GM18502 (cell line): ENCODE measurements around the gene HS6ST1.

ENCODE experiments used
- ATAC-seq: cut with Tn5 transposase; IDR thresholded peaks from one replicate; pipeline ENCODE4 v1.9.1; 2021; ENCODE audit warnings: mild to moderate bottlenecking; ENCODE audit not compliant: unreplicated experiment, poor library complexity

The HS6ST1 gene

GRCh38 chr2:128285329-128285931 is 33.2 kb downstream of the HS6ST1 start:
- no peak for ATAC-seq

DNA sequence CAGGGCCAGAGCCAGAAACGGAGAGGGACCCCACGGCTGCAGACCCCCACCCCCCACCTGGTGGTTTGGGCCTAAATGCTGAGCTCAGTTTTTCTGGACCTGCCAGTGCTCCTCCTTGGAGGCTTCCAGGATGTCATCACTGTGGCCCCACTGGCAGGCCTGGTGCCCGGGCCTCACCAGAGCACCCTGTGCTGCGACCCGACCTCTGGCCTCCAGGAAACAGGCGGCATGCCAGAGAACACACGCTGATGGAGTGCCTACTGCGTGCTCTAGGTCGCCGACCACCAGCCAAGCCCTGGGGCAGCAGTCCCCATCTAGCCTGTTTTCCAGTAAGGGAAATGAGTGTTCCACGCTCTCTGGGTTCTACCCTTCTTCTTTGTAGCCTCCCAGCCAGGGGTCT is 33.8 kb downstream of the HS6ST1 start:
- no peak for ATAC-seq

DNA sequence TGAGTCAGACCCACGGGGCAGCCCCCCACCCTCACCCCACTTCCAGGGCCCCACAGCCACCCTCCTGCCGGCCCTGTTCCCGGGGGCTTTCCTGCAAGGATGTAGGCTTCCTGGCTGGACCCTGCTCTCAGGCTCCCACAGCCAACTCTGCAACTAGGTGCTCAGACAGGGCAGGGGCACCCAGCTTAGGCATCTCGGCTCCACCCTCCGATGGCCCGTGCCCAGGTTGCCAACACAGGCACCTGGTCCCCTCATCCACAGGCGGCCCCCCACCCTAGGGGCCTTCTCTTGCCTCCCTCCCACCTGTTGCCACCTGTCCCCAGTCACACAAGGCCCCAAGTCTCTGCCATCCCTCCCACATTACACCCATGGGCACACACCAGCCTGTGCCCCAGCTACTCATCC is 34.6 kb downstream of the HS6ST1 start:
- no peak for ATAC-seq

DNA sequence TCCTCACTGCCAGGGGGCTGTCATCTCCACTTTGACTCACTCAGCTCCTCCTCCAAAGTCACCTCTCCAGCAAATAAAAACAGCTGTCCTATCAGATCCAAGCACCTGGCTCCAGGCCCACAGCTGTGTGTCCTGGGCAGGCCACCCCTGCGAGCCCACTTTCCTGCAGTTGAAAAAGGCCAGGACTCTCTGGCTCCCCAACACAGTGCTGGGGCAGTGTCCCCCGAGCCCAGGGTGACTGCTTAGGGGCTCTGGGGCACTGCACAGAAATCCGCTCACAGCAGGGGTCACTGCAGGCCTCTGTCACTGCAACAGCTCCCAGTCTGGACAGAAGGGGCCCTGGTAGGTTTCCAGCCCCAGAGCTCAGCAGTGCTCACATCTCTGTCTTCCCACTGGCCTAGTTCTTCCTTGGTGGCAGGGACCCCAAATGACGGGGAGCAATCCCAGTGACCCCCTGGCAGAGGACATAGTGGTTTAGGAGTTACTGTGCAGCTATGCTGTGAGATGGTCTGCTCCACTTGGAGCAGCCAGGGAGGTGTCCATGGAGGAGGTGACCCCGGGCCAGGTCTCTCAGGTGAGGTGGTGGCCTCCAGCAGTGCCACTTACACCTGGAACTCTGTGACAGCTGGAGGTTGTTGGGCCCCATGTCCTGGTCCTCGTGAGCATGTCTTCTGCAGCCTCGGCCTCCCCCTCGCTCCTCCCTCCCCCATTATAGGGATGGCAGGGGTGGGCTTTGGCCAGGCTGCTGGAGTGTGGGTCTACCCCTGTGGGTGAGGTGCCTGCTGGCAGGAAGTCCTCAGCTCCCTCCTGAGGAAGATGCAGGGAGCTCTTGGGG is 35.5 kb downstream of the HS6ST1 start:
- no peak for ATAC-seq

GRCh38 chr2:128282246-128282975 is 36.3 kb downstream of the HS6ST1 start:
- no peak for ATAC-seq

DNA sequence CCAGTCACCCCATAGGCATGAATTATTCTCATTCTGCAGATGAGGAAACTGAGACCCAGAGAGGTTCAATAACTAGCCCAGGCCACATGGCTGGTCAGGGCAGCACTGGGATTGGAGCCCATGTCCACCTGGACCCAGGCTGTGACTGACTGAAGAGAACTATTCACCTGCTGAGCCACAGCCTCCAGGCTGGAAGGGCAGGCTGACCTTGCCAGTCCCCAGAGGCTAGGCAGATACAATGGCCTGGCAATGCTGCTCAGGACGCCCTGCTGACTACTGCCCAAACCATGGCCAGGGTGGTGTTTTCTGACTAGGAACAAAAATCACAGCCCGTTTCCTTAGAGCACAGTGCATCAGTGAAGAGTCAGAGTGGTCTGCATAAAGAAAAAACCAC is 36.8 kb downstream of the HS6ST1 start:
- no peak for ATAC-seq

- ATAC-seq, result no peak
Measured at GRCh38 chr2:128280901-128281321, 37.8 kb downstream of the HS6ST1 start.

DNA sequence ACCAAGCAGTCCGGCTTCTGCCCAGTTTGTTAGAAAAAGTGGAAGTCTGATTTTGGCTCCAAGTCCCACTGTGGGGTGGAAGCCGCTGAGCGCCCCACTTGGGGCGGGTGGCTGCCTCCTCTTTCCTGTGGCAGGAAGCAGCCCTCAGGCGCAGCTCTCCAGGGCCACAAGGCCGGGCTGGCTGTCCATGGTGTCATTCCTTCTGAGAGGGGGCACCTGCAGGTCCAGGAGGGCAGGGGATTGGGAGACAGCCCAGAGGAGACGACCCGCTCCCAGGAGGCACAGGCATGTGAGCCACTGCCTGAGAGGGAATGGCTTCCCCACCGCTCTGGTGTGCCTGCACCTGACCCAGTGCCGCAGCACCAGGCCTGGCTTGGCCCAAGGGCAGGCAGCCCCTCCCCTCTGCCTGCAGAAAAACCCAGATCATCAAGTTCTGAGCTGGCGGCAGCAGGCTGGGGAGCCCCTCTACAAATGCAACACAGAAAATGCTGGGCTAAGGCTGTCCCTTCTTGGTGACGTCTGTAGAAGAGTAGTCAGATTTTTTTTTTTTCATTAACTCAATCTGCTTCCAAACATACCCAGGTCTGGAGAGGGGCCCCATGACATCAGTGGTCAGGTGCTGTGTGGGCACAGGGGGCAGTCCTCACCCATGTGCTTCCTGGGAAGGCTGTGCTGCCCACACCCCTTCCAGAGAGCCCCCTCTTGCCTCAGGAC is 38.4 kb downstream of the HS6ST1 start:
- no peak for ATAC-seq

- no peak for ATAC-seq
Measured at GRCh38 chr2:128279786-128280157, 38.9 kb downstream of the HS6ST1 start.

DNA sequence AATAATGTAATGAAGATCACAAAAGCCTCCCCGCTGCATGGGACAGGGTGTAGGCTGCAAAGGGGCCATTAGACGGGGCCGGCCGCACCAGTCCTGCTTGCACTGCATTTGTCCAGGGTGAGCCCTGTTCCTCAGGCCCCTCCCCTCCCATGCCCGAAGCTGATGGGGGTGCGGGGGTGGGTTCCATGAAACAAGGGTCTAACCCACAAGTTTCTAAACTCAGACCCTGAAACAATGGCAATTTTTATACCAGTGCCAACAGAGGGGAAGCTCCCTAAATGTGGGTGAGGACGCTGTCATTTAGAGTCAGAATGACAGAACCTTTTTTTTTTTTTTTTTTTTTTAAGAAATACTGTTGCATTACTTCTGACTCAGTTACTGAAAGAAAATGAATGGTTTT is 39.7 kb downstream of the HS6ST1 start:
- ATAC-seq, result no peak

GRCh38 chr2:128277961-128278681 is 40.5 kb downstream of the HS6ST1 start:
- no peak for ATAC-seq

DNA sequence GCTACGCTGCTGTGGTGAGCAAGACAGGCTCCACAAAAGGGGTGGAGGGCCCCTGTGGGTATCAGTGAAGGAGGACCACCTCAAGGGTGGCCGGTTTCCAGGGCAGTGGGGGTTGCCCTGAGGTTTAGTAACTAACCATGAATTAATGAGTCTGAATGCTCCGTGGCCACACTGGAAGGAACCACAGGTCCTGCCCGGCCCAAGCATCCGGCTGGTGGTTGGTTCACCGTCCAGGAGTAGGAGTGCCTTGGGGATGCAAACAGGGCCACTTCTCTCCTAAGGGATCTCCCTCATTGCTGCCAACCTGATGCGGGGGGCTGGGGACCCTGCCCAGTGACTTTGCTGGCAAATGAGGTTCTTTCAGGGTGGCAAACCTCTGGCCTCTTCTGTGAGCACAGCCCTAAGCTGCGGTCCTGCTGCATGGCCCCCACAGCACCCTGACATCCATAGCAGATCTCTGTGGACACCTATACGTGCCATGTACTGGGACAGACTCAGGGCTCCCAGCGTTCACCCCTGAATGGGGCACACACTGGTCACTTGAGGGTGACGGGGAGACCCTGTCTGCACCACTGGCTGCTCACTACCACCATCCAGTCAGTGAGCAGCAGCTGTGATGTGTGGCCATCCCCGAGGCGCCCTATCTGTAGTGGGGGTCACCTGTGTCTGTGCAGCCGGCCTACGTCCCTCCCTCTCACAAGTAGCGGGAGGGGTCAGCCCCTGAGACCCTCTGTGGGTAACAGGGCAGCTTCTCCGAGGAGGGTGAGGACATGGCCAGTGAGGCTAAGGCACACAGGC is 41.6 kb downstream of the HS6ST1 start:
- no peak for ATAC-seq

- ATAC-seq, result no peak
Measured at GRCh38 chr2:128275498-128276045, 43.1 kb downstream of the HS6ST1 start.

- ATAC-seq, result no peak
Measured at GRCh38 chr2:128274218-128274617, 44.5 kb downstream of the HS6ST1 start.

GRCh38 chr2:128273469-128274081 is 45.1 kb downstream of the HS6ST1 start:
- no peak for ATAC-seq

GRCh38 chr2:128272601-128273468 is 45.8 kb downstream of the HS6ST1 start:
- no peak for ATAC-seq

DNA sequence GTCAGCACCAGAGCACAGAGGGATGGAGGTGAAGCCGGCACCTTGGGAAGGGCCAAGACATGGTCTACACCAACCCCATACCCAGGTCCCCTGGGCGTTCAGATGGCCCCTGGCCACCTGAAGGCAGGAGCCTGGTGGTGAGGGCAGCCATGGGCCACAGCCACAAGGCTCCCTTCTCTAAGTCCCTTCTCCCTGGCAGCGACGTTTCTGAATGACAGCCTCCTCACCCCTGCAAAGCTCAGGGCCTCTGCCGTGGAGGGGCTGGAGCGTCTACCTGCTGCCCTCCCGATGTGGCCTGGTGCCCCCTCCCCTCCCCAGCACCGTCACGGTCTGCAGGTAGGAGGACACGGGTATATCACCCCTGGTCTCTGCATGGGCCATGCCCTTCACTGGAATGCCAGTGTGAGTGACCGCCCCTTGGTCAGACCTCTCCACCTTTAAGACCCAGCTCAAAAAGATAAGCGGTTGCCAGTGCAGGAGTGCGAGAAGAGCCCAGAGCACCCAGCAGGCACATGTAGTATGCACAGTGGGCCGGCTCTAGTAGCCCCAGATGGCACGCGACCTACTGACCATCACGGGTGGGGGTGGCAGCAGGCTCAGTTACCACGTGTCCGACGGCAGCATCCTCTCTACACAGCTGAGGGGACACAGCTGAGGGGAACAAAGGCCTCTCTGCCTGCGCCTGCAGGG is 46.6 kb downstream of the HS6ST1 start:
- ATAC-seq, result no peak
